ENCODE data around the gene JAG2.

The JAG2 gene

GRCh38 chr14:105139212-105139825 lies 29.3 kb downstream of the JAG2 start:
- no peak overlapping the region for H3K4me3 ChIP-seq
- intact Hi-C loops (cut with DNase I; ENCODE audit: low total_unique reads) = no loop called here
- peaks cover 5 to 23% (median 21%) of the 10 kb centered on the region in 3 donors for H3K9me3 ChIP-seq
- H3K36me3 ChIP-seq = peaks cover 0 to 31% (median 18%) of the 10 kb centered on the region in 3 donors
- H3K27ac ChIP-seq = no peak overlapping the region
- peaks cover 0 to 11% of the 10 kb centered on the region in 2 donors for H3K27me3 ChIP-seq
- peak; percentile 12 to 38 for DNase-seq
- no peaks in the 10 kb centered on the region for H3K4me1 ChIP-seq
- TF ChIP-seq, protein P1, sequence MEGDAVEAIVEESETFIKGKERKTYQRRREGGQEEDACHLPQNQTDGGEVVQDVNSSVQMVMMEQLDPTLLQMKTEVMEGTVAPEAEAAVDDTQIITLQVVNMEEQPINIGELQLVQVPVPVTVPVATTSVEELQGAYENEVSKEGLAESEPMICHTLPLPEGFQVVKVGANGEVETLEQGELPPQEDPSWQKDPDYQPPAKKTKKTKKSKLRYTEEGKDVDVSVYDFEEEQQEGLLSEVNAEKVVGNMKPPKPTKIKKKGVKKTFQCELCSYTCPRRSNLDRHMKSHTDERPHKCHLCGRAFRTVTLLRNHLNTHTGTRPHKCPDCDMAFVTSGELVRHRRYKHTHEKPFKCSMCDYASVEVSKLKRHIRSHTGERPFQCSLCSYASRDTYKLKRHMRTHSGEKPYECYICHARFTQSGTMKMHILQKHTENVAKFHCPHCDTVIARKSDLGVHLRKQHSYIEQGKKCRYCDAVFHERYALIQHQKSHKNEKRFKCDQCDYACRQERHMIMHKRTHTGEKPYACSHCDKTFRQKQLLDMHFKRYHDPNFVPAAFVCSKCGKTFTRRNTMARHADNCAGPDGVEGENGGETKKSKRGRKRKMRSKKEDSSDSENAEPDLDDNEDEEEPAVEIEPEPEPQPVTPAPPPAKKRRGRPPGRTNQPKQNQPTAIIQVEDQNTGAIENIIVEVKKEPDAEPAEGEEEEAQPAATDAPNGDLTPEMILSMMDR (IDR thresholded peaks at IDR 0.05) = no peak

GRCh38 chr14:105138551-105139111 lies 29.9 kb downstream of the JAG2 start:
- intact Hi-C loops (cut with DNase I; ENCODE audit: low total_unique reads) = no loop called here
- peak; percentile 6 to 48 for DNase-seq
- H3K27me3 ChIP-seq = peaks cover 0 to 11% of the 10 kb centered on the region in 2 donors
- peaks cover 5 to 23% (median 21%) of the 10 kb centered on the region in 3 donors for H3K9me3 ChIP-seq
- H3K27ac ChIP-seq = no peak overlapping the region
- TF ChIP-seq, protein P1 (IDR thresholded peaks at IDR 0.05) = no peak
- no peaks in the 10 kb centered on the region for H3K4me1 ChIP-seq
- peaks cover 0 to 27% (median 18%) of the 10 kb centered on the region in 3 donors for H3K36me3 ChIP-seq
- no peak overlapping the region for H3K4me3 ChIP-seq

DNA sequence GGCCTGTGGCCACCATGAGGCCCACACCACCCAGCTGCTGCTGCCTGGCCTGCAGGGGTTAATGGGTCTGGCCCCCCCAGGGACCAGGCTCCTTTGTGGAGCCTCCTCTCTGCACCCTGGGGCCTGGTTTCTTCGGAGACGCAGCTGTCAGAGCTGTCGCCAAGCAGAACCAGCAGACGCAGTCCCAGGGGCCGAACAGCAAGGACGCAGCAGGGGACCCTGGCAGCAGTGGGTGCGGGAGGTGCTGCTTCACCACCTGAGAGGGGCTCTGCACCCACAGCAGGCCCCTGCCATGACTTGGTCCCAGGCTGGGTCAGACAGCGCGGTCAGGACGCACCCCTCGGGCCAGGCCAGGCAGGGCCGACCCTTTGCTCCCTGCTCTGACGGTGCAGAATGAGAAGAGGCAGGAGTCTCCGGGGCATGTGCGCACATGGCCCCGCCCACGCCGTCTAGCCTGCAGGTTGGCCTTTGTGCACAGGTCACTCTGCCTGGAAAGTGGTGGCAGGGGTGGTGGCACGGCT lies 30.5 kb downstream of the JAG2 start:
- TF ChIP-seq, protein P1 (IDR thresholded peaks at IDR 0.05) = no peak
- no peak overlapping the region for H3K4me3 ChIP-seq
- no peaks in the 10 kb centered on the region for H3K4me1 ChIP-seq
- H3K36me3 ChIP-seq = peaks cover 0 to 23% (median 13%) of the 10 kb centered on the region in 3 donors
- H3K27ac ChIP-seq = no peak overlapping the region
- DNase-seq = peak; percentile 9 to 61
- intact Hi-C loops (cut with DNase I; ENCODE audit: low total_unique reads) = no loop called here
- peaks cover 5 to 23% (median 21%) of the 10 kb centered on the region in 3 donors for H3K9me3 ChIP-seq
- peaks cover 0 to 11% of the 10 kb centered on the region in 2 donors for H3K27me3 ChIP-seq

- DNase-seq = peak; percentile 18 to 52
- peaks cover 5 to 23% (median 21%) of the 10 kb centered on the region in 3 donors for H3K9me3 ChIP-seq
- TF ChIP-seq, protein P1 (IDR thresholded peaks at IDR 0.05) = no peak
- H3K36me3 ChIP-seq = peaks cover 0 to 17% (median 8%) of the 10 kb centered on the region in 3 donors
- H3K27me3 ChIP-seq = peaks cover 0 to 11% of the 10 kb centered on the region in 2 donors
- H3K4me1 ChIP-seq = no peaks in the 10 kb centered on the region
- no peak overlapping the region for H3K27ac ChIP-seq
- intact Hi-C loops (cut with DNase I; ENCODE audit: low total_unique reads) = no loop called here
- no peak overlapping the region for H3K4me3 ChIP-seq
These were observed 31.0 kb downstream of the JAG2 start for GRCh38 chr14:105137481-105138020.

DNA sequence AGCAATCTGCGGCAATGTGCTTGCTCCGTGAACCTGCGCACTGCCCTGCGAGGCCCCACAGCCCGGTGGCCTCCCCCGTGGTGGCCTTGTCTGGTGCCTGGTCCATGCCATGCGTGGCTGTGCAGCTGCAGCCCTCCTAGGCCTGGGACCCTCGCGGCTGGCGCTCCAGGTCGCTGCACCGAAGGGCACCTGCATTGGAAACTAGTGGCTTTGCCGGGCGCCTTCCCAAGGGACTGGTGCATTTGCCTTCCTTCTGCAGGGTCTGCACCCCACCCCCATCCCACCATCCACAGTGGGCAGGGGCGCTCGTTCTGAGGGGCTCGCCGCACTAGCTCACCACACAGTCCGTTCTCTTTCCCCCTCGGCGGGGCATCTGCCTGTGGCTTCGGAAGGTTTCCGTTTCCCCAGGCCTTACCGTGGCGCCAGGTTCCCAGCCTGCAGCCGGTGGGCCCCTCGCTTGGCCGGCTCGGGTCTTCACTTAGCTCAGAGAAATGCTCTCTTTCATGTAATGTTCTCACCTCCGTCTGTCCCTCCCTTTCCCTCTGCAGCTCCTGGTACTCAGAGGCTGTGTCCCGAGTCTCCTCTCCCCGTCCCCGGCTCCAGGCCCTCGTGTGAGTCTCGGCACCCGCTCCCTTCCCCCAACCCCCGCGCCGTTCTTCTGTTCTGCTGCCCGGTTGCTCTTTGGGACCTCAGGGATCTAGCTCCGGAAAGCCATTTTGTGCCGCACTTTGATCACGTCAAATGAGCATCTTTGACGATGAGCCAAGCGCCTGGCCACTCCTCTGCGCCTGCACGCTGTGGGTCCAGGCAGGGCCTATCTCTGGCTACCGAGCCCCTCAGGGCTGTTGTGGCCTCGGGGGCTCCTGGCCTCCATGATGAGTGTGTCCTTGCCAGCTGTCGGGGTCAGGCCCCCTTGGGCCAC lies 31.9 kb downstream of the JAG2 start:
- Histone ChIP-seq H3K27ac (no peak overlapping the region), H3K4me1 (no peaks in the 10 kb centered on the region), H3K27me3 (peaks cover 0 to 13% of the 10 kb centered on the region in 2 donors), H3K4me3 (no peak overlapping the region), H3K36me3 (peaks cover 0 to 14% (median 6%) of the 10 kb centered on the region in 3 donors), H3K9me3 (peaks cover 5 to 27% (median 23%) of the 10 kb centered on the region in 3 donors)
- TF ChIP-seq, protein P1 (IDR thresholded peaks at IDR 0.05) = no peak
- peak; percentile 13 to 49 for DNase-seq
- intact Hi-C loops (cut with DNase I; ENCODE audit: low total_unique reads) = no loop called here

Data from tibial artery (tissue), 4 donors.